Upper lobe of left lung (tissue), 6 donors: ENCODE results near the gene CRISPLD2. TPM values are rescaled to one million over a fixed set of nuclear protein-coding genes. Genes with fewer than 3 reads are reported as not detected.

Source experiments
- ATAC-seq, 2 donors: fragments of 200-7000 bp; cut with Tn5 transposase; one replicate each; pipeline ENCODE4 v1.9.1; 2022; ENCODE audit warnings: mild to moderate bottlenecking in 2 of 2, moderate library complexity in 2 of 2; ENCODE audit not compliant: low FRiP score in 2 of 2
- DNase-seq, 2 donors: peaks; one replicate each; pipeline ENCODE4 v3.0.0-alpha.2; 2019 to 2020
- H3K27ac ChIP-seq, 4 donors: fragments of 200-600 bp; sonication (generic); one replicate each; pipeline ENCODE4 v1.5.1; 2016 to 2019
- H3K27me3 ChIP-seq, 4 donors: fragments of 200-600 bp; sonication (generic); one replicate each; pipeline ENCODE4 v1.5.1; 2017 to 2019
- H3K36me3 ChIP-seq, 4 donors: fragments of 200-600 bp; sonication (generic); one replicate each; pipeline ENCODE4 v1.5.1; 2016 to 2019
- H3K4me1 ChIP-seq, 4 donors: fragments of 200-600 bp; sonication (generic); one replicate each; pipeline ENCODE4 v1.5.1; 2018 to 2019
- H3K4me3 ChIP-seq, 4 donors: fragments of 200-600 bp; sonication (generic); one replicate each; pipeline ENCODE4 v1.5.1; 2017 to 2019; ENCODE audit warnings: mild to moderate bottlenecking in 2 of 4, moderate library complexity in 1 of 4
- H3K9me3 ChIP-seq, 4 donors: fragments of 200-600 bp; sonication (generic); one replicate each; pipeline ENCODE4 v1.5.1; 2018 to 2019
- CTCF ChIP-seq, 6 experiments: fragments of 450-650 bp in 4 of 6; fragments of 200-600 bp in 2 of 6; sonication (generic) in 2 of 6; IDR thresholded peaks; one replicate each; pipeline ENCODE4 v1.5.1; 2016 to 2019; ENCODE audit warnings: antibody characterized with exemption in 6 of 6
- EP300 ChIP-seq, 4 donors: sonication (generic); formaldehyde crosslinking; IDR thresholded peaks; one replicate each; pipeline ENCODE4 v1.5.1; 2017; ENCODE audit warnings: antibody characterized with exemption in 4 of 4, control low read depth in 2 of 4
- POLR2A ChIP-seq, 4 donors: fragments of 450-650 bp; IDR thresholded peaks; one replicate each; pipeline ENCODE4 v1.5.1; 2016 to 2017; ENCODE audit warnings: antibody characterized with exemption in 4 of 4, mild to moderate bottlenecking in 2 of 4
- POLR2AphosphoS5 ChIP-seq, 2 donors: sonication (generic); formaldehyde crosslinking; IDR thresholded peaks; one replicate each; pipeline ENCODE4 v1.5.1; 2017; ENCODE audit warnings: antibody characterized with exemption in 2 of 2
- WGBS, 2 donors: methylation state at CpG; one replicate each; pipeline ENCODE4 v1.1.5; 2017 to 2018; 5-methylcytosine and 5-hydroxymethylcytosine counted together
- total RNA-seq, 6 donors: library from RNA; depleted of rRNA in 4 of 6; stranded (reverse); fragments of >200 nt in 4 of 6; gene quantifications; one replicate each; pipeline versions ENCODE4 v1.1.0 to v1.2.1, GENCODE V29; 2016 to 2021
- donor health status: DM: no; HTN: no; CAD: no; lungs with moderate emphysema.
- donor health status: DM: no; HTN: yes; CAD: no; lungs with severe emphysema.

The CRISPLD2 gene
- total RNA-seq, 6 donors from 2014 or later = 30.2 to 109 (median 80.8) TPM

GRCh38 chr16:84804326-84804725 is 15.5 kb upstream of the CRISPLD2 start:
- 89 to 94% methylated on average over 8 to 10 of the region's 10 CpGs for WGBS, 2 donors
- Histone ChIP-seq H3K36me3 (no peaks in the 10 kb centered on the region), H3K27ac (no peak overlapping the region), H3K9me3 (no peaks in the 10 kb centered on the region), H3K27me3 (no peaks in the 10 kb centered on the region), H3K4me1 (peaks cover 0 to 5% (median 2%) of the 10 kb centered on the region in 4 donors), H3K4me3 (no peak overlapping the region)
- ATAC-seq (no peak), DNase-seq (no peak)
- no peak for TF ChIP-seq POLR2AphosphoS5 (IDR thresholded peaks at IDR 0.05)
- no peak for TF ChIP-seq EP300 (IDR thresholded peaks at IDR 0.05)
- no peak for TF ChIP-seq POLR2A (IDR thresholded peaks at IDR 0.05)
- TF ChIP-seq CTCF (IDR thresholded peaks at IDR 0.05) = no peak

DNA sequence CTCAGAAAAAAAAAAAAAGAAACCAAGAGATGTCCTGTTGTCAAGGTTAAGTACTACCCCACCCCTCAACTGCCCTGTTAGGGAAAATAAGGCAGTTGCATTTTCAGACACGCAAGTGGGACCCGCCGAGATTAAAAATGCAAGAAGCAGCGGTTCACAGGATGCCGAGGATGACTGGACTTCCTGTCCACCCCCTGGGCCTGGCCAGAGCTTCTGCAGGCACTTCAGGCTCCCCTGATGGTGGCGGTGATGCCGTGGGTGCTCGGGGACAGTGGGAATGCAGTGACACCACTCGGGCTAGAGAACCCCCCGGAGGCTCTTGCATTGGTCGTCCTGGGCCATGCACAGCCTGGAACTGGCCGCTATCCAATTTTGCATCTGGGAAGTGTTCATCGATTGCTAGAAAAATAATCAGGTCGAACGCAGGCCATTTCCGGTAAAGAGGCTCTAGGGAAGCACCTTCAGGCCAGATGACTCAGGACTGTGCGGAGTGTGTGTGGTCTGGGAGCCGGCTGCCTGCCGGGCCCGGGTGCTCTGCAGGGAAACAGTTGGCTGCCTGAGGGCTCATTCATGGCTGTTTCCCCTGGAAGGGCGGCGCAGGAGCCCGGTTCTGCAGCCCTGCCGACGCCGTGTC is 13.4 kb upstream of the CRISPLD2 start:
- 44 to 49% methylated on average over 11 to 26 of the region's 26 CpGs for WGBS, 2 donors
- H3K4me1 ChIP-seq = peaks cover 0 to 5% (median 2%) of the 10 kb centered on the region in 4 donors
- H3K27ac ChIP-seq = peak overlapping the region; percentile 54 to 78 (median 62)
- no peaks in the 10 kb centered on the region for H3K27me3 ChIP-seq
- DNase-seq (peak; percentile 46 to 73), ATAC-seq (peak; percentile 64 to 73)
- no peaks in the 10 kb centered on the region for H3K36me3 ChIP-seq
- peak in 1 of 2 donors; percentile 38 for TF ChIP-seq POLR2AphosphoS5 (IDR thresholded peaks at IDR 0.05)
- no peak for TF ChIP-seq POLR2A (IDR thresholded peaks at IDR 0.05)
- peak overlapping the region in 1 of 4 donors; percentile 13 for H3K4me3 ChIP-seq
- H3K9me3 ChIP-seq = no peaks in the 10 kb centered on the region

DNA sequence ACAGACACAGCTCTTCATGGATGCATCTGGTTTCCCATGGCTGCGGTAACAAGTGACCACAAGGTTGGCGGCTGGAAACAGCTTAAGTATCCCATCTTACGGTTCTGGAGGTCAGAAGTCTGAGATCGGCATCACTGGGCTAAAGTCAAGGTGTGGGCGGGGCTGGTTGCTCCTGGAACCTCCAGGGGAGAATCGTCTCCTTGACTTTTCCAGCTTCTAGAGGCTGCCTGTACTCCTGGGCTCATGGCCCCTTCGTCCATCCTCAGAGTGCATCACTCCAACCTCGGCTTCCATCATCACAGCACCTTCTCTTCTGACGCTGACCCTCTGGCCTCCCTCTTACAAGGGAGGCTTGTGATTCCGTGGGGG is 12.9 kb upstream of the CRISPLD2 start:
- Histone ChIP-seq H3K4me1 (peaks cover 0 to 5% (median 2%) of the 10 kb centered on the region in 4 donors), H3K27ac (peak overlapping the region; percentile 54 to 78 (median 62)), H3K4me3 (no peak overlapping the region), H3K36me3 (no peaks in the 10 kb centered on the region), H3K27me3 (no peaks in the 10 kb centered on the region), H3K9me3 (no peaks in the 10 kb centered on the region)
- DNase-seq = no peak
- TF ChIP-seq POLR2A (IDR thresholded peaks at IDR 0.05) = no peak
- no peak for TF ChIP-seq EP300 (IDR thresholded peaks at IDR 0.05)
- TF ChIP-seq CTCF (IDR thresholded peaks at IDR 0.05) = no peak
- TF ChIP-seq POLR2AphosphoS5 (IDR thresholded peaks at IDR 0.05) = no peak
- 91 to 92% methylated on average over 10 of the region's 10 CpGs for WGBS, 2 donors
- ATAC-seq = no peak

GRCh38 chr16:84807776-84808175 is 12.0 kb upstream of the CRISPLD2 start:
- no peak for DNase-seq
- no peak overlapping the region for H3K27ac ChIP-seq
- no peaks in the 10 kb centered on the region for H3K27me3 ChIP-seq
- H3K9me3 ChIP-seq = no peaks in the 10 kb centered on the region
- no peak for TF ChIP-seq POLR2AphosphoS5 (IDR thresholded peaks at IDR 0.05)
- no peak for TF ChIP-seq POLR2A (IDR thresholded peaks at IDR 0.05)
- TF ChIP-seq EP300 (IDR thresholded peaks at IDR 0.05) = no peak
- no peak for TF ChIP-seq CTCF (IDR thresholded peaks at IDR 0.05)
- H3K4me1 ChIP-seq = peaks cover 0 to 5% (median 2%) of the 10 kb centered on the region in 4 donors
- H3K4me3 ChIP-seq = no peak overlapping the region
- no peaks in the 10 kb centered on the region for H3K36me3 ChIP-seq
- ATAC-seq = no peak
- 86 to 91% methylated on average over 7 of the region's 7 CpGs for WGBS, 2 donors

DNA sequence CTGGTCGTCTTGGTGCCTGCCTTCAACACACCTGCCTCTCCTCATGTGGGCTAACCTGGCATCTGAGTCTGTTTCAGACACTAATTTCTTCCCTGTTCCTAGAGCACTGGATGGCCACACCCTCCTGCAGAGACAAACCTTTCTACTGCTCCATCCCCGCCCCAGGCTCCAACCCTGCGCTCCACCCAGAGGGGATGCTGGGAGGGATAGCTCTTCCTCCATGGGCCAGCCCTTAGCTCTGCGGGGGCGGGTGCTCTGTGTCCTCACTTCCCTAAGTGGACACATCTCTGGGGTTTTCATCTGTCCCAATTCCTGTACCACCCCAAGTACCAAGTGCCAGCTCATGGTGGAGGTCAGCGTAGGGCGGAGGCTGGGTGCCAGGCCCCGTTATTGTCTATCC is 11.0 kb upstream of the CRISPLD2 start:
- 81 to 85% methylated on average over 7 to 8 of the region's 8 CpGs for WGBS, 2 donors
- Histone ChIP-seq H3K27me3 (no peaks in the 10 kb centered on the region), H3K4me1 (peaks cover 0 to 5% (median 2%) of the 10 kb centered on the region in 4 donors), H3K36me3 (no peaks in the 10 kb centered on the region), H3K4me3 (no peak overlapping the region), H3K27ac (no peak overlapping the region), H3K9me3 (no peaks in the 10 kb centered on the region)
- TF ChIP-seq POLR2AphosphoS5 (IDR thresholded peaks at IDR 0.05) = no peak
- no peak for TF ChIP-seq EP300 (IDR thresholded peaks at IDR 0.05)
- no peak for TF ChIP-seq POLR2A (IDR thresholded peaks at IDR 0.05)
- TF ChIP-seq CTCF (IDR thresholded peaks at IDR 0.05) = no peak
- no peak for DNase-seq
- ATAC-seq = peak in 1 of 2 donors; percentile 17
